ENCODE measurements around the gene CD40LG. TPM values are rescaled to one million over a fixed set of nuclear protein-coding genes. Genes with fewer than 3 reads are reported as not detected.

CD40LG gene
- not detected in 2 replicates for total RNA-seq (2014; rRNA removed; shearing (Covaris generic))

DNA sequence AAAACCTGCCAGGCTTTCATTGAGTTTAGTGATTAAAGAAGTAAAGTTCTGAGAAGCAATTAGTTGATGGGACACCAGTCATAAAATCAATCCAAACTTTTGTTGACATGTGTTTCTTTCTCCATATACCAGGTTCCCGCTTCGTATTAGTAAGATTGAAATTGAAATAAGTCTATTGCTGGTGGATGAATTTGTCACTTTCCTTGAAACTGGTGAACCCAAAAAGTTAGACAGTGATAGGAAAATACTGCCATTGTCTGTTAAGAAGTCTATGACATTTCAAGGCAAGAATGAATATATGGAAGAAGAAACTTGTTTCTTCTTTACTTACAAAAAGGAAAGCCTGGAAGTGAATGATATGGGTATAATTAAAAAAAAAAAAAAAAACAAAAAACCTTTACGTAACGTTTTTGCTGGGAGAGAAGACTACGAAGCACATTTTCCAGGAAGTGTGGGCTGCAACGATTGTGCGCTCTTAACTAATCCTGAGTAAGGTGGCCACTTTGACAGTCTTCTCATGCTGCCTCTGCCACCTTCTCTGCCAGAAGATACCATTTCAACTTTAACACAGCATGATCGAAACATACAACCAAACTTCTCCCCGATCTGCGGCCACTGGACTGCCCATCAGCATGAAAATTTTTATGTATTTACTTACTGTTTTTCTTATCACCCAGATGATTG is at the start of gene CD40LG:
TSS of gene CD40LG (plus strand) at position 482 of the 684 bp plus-strand sequence. CDS start at position 573, 91 bp downstream.
- DNase-seq (ENCODE audit: low spot score), result no peak

DNA sequence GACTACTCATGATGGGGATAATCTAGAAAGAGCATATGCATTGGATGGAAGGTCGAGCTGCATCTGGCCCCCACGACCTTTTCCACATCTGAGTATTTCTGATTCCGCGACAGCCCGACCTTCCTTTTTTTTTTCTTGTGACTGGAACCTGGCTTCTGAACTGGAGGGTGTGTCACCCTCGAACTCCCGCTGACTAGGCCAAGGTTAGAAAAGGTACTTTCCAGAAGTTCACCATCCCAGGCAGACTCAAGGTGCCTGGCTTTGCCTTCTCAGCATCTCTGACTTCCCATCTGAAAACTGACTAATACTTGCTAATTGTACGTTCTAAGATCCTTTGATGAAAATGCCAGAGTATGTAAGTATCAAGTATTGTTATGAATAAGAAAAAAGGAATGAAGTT is 49.3 kb upstream of the CD40LG start:
- no peak for DNase-seq (ENCODE audit: low spot score)

DNA sequence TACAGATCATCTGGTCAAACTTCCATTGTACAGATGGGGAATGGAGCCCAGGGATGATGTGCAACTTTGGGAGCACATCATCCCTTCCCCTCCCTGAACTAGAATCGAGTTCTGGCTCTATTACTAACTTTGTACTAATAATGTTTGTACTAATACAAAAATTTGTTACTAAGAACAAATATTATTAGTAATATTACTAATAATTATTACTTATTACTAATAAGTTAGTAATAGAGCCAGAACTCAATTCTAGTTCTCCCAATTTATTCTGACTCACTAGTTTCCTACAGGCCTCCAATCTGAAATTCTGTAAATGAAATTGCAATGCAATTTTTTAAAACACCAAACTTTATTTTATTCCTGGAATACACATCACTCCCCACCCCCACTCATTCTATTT is 47.9 kb upstream of the CD40LG start:
- DNase-seq (ENCODE audit: low spot score), result no peak

DNA sequence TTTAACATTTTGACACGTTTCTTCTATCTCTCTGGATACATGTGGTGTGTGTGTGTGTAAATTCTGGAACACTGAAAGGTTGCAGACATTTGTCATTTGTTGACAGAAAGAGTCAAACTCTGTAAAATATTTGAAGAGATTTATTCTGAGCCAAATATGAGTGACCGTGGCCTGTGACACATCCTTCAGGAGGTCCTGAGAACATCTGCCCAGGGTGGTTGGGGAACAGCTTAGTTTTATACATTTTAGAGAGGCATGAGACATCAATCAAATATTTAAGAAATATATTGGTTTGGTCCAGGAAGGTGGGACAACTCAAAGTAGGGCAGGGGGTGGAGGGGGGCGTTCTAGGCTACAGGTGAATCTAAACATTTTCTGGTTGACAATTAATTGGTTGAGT is 40.7 kb upstream of the CD40LG start:
- DNase-seq (ENCODE audit: low spot score), result no peak

DNA sequence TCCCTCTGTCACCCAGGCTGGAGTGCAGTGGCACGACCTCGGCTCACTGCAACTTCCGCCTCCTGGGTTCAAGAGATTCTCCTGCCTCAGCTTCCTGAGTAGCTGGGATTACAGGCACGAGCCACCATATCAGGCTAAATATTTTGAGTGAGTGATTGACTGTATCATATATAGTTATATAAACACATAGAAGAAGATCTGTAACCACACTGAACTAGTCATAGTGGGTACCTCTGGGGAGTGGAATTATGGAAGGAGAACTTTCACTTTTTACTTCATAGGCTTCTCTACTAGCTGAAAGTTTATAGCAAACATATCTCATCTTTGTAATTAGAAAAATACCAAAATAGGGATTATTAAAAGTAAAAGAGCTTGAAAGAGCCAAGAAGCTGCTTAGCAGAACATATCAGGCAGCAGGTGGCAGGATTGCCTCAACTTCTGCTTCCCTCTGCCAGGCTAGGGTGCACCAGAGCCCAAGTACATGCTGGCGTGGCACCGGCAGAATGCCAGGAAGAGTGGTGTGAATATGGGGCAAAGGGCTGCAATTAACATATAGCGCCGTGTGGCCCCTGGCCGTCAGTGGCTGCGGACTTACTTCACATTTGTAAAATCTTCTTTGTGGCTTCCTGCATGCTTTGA is 39.5 kb upstream of the CD40LG start:
- DNase-seq (ENCODE audit: low spot score), result peak; percentile 9

DNA sequence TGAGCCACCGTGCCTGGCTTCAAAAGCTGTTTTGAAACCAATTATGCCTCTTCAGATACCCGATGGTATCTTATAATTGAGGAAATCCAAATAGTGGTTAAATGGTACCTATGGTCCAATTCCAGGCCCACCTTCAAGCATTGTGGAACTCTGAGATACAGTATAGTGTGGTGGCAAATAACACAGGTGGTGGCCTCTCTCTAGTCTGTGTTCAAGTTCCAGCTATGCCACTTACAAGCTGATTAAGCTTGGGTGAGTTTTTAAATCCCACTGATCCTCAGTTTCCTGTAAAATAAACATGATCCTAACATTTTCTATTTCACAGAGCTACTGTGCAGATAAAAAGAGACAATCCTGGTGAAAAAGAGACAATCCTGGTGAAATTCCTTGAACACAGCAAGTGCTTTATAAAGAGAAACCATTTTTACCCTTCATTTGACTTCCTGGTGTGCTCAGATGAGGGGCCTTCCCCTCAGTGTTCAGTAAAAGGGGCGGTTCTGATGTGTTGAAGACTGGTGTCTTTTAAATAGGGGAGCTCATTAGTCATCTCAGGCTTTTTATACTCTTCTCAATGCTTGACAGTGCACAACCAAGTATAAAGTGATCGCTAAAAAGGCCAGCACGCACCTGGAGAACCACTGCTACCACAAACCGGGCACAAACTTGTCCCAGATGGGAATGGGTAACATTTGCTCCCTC is 30.8 kb upstream of the CD40LG start:
- DNase-seq (ENCODE audit: low spot score), result no peak

DNA sequence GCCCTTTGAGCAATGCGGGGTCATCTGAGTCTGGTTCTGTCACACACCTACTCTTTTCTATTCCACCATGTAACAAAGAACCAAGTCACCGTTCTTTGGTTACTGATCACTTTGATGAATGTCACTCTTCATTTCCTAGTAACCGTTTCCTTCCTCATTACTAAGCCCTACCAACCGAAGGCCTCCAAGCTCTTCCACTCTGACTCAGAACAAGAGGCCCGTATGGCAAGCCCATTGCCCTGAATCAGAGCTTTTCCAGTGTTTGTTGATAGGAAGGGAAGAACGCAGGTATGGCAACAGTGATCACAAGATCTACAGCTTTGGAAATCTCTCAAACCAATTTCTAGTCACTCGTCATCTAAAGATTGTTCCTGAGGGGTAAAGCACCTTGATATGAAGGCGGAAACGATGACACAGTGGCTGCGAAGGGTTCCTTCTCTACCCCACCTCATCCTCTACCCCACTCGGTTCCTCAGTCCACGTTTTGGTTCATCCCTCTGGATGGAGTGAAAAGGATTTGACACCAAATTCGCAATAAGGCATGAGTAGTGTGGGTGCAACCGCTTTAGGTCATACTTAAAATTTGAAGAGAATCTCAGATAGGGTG is 28.0 kb upstream of the CD40LG start:
- no peak for DNase-seq (ENCODE audit: low spot score)

DNA sequence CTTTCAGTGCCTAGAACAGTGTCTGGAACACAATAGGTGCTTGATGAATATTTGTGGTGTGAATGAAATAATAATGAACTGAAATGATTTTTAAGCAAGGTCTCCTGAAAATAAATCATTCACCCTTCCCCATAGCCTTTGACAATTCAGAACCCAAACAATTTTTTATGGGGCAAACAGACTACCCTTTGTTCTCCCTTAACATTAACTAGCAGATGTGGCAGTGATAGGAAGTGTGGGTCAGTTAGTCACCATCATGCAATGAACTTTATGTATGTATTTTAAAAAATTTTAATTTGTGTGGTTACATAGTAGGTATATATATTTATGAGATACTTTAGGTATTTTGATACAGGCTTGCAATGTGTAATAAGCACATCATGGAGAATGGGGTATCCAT is 27.2 kb upstream of the CD40LG start:
- DNase-seq (ENCODE audit: low spot score), result no peak

DNA sequence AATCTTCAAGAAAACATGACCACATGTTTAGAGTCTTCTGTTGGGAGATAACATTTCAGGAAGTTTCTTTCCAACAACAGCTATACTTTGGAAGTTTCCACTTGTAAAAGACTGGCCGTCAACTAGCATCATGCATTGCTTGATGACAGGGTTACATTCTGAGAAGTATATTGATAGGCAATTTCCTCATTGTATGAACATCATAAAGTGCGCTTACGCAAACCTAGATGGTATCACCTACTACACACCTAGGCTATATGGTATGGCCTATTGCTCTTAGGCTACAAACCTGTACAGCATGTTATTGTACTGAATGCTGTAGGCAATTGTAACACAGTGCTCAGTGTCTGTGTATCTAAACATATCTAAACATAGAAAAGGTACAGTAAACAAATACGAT is 25.4 kb upstream of the CD40LG start:
- DNase-seq (ENCODE audit: low spot score), result no peak

DNA sequence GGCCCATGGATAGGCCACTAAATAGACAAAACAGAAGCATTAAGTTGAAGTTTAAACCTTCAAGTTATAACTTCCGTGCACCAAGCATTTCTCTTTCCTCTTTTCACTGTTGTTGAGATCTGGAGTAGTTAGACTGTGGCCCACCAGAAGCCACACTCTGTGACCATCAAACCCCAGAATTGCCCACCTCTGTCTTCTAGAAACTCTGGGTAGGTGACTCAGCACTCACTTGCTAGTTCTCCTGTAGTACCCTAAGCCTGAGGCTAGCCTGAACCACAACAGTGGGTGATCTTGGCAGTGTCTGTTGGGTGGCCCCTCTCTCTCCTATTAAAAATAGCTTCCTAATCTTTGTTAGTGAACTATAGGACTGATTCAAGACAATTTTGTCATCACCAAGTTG is 24.6 kb upstream of the CD40LG start:
- no peak for DNase-seq (ENCODE audit: low spot score)

DNA sequence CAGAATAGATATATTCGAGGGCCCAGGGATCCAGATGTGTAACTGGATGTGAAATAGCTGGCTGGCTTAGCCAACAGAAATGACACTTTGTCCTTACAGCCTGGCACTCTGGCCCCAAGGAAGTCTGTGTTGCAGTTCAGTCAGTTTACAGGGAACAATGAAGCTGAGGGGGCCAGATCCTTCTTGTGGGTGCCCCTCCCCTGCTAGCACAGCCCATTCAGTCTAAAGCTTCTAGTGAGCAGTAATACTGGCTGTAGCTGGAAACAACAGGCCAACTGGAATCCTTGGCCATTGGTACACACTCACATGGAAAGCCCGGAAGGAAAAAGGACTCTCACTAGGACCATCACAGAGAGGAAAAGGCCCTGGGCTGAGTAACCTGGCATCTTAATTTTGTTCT is 22.7 kb upstream of the CD40LG start:
- no peak for DNase-seq (ENCODE audit: low spot score)

DNA sequence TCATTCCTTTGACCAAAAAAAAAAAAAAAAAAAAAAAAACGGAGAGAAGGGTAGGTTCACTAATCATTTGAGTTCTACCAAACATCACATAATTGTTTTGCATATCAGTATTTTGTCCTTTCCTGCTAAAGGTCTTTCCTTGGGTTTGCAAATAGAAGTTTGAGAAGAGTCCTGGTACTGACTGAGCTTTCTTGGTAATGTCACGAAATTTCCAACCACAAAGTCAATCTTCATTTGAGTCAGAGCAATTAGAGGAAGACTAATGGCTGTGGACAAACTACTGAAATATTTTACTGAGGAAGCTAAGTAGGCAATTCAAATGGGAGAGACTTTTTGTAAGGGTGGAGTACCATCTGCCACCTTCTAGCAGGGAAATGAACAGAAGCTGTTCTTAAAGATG is 21.7 kb upstream of the CD40LG start:
- DNase-seq (ENCODE audit: low spot score), result no peak

DNA sequence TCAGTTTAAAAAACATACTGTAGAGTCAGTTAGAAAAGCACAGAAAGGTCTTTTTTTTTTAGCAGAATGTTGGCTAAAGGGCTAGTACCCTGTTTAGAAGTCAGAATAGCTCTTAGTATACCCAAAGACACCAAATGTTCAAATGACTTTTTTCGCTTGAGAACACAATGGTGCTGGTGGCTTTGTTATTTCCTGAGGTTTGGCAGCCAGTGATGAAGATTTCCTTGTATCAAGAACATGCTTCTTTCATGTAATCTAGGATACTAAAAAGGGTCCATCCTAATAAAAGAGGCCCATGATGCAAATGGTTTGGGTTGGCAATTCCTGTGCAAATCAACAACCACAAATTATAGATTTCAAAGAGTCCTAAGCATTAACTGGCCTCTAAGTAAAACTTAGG is 21.1 kb upstream of the CD40LG start:
- DNase-seq (ENCODE audit: low spot score), result no peak

DNA sequence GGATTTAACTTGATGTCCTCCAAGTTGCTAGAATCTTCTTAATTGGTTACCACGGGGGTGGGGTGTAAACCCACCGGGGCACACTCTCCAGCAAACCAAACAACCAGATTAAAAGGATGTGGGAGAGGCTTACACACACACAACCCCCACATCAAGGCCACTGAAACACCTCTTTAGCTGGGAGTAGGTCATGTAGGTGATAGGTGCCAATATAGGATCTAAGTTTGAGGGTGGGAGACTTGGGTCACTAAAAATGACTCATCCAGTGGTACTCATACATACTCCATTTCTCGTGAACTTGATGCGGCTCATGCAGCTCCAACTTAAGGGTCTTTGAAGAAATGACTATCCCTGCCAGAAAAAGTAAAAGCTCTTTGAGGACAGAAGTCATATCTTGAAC is 20.5 kb upstream of the CD40LG start:
- no peak for DNase-seq (ENCODE audit: low spot score)

DNA sequence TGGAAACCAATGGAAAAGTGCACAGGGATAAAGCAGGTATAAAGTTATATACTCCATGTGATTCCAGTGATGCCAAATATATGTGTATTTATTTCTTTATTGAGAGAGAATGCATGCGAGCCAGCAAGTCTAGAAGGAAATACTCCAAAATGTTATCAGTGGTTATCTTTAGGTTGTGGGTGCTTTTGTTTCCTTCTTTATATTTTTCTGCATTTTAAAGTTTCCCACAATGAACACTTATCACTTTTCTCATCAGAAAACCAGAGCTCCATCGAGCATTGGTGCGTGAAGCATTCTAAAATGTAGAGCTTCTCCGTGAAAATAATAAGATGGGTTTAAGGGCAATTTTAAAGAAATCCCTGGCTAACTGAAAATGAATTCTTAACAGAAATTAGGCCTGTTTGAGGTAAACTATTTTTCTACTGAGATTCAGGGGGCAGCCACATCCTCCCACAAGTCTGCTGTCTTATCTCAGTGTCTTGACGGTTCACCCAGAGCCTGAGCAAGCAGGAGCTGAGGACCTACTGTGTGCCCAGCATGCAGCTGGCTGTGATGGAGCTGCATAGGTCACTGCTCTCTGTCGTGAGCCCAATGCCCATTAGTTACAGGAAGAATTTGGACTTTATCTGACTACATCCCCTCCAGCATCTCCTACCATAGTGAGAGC is 18.7 kb upstream of the CD40LG start:
- DNase-seq (ENCODE audit: low spot score), result no peak

DNA sequence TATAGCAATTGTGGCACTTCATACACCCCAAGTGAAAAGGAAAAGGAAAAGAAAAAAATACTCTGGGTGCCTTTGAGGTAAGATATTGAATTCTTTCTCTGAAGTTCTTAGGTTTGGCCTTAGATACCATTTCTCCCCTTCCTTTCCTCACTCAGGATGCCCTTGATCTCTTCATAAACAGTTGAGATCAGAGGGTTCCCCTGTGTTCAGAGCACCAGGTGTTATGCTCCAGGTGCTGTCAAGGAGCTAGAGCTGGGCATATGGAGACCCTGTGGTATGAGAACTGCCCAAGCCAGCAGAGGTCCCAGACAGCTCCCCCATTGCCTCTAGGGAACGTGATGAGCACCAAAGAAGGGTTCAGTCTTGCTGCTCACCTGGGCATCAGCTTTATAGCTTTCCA is 17.1 kb upstream of the CD40LG start:
- DNase-seq (ENCODE audit: low spot score), result no peak

DNA sequence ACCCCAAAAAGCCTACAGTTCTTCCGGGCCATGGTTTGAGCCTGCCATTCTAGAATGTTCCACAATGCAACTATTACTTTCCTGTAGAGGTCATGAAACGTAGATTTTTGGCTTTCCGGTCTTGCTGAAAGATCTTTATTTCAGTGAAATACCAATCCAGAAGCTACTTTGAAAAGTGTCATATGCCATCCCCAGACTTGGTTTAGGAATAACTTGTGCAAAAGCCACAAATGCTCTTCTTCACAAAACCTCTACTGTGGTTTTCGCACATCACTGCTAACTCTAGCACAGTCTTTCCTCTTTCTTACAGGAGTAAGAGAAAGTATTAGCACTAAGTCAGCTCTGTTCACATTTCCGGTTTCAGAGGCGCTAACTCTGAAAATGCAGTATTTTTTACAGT is 12.7 kb upstream of the CD40LG start:
- DNase-seq (ENCODE audit: low spot score), result no peak

DNA sequence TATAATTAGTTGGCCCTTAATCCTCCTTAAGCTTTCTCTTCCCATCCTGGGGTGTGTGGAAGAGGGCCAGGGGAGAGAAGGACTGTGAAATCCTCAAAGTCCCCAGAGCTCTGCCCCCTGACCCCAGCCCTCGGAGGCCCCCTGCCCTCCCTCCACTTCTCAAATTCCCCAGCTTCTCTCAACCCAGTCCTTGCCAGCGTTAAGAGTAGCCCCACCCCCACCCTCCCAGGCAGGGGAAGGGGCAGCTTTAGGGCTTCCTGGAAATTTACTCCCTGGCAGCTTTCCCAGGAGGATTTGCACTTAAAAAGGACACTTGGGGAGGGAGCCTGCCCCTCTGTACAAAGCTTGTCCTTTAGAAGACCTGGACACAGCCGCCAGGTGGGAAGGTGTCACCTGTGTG is 11.8 kb upstream of the CD40LG start:
- no peak for DNase-seq (ENCODE audit: low spot score)

DNA sequence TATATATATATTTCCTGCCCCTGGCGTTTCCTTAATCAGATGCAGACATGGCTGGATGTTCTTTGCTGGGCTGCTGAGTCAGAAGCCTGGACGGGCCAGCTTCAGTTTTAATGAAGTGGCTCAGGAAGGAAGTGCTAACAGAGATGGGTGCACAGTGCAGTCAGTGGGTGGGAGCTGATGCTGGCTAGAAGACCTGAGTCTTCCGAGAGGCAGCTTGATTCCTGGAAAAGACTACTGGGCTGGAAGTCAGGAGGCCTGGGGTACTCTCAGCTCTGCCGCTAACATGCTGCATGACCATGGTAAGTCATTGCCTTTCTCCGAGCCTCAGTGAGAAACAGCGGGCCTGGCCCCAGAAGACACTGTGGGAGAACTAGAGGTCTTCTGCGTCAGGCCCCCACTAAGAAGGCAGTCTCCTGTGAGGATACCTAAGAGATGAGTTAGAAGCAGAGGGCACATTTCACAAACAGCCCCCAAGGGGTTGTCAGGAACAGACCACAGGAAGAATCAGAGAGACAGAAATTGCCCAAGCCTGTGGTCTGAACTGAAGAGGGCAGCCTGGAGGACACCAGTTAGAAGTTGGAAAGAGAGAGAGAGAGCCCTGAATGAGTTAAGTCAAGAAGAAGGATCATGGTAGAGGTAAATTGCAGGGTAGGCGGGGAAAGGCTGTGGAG is 8.3 kb upstream of the CD40LG start:
- no peak for DNase-seq (ENCODE audit: low spot score)

DNA sequence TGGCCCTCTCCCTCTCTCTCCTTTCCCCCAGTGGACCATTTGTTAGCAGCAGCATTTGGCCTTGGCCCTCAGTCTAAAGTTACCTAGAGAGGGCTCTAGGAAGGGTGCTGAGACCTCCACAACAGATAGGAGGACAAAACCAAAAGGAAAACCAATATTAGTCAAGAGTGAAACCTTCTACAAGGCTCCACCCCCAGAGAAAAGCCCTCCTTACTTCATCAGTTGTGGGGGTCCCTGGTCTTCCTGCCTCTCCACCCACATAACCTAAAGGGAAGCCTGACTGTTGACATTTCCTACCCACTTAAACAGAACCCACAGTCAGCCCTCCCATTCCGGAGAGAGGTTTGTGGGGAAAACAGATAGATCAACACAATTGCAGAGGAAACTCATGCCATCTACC is 4.7 kb upstream of the CD40LG start:
- no peak for DNase-seq (ENCODE audit: low spot score)

DNA sequence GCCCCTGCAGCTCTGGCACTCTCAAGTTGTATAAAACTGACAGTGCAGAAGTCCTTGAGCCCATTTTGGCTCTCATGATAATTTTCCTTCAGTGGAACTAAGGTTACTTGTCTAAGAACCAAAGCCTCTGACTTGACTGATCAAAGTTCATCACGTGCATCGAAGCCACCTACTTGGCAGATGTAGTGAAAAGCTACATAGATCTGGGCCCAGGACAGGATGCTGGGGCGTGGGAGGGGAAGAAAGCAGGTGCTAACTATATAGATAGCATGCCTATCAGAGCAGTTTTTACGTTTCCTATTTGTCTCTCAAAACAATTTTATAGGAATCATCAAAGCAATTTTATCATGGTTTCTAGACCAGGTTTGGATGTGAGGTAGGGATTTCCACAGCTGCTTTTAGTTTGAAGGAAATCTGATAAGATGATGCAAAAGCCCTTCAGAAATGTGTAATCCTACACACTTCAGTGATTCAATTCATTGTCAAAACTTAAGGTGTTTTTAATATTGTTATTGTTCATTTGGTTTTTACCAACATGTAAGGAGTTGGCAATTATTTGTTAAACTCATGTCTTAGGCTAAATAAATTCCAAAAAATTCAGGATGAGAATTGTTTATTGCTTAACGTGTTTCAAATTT is 1.2 kb upstream of the CD40LG start:
- no peak for DNase-seq (ENCODE audit: low spot score)
